GM21786 (cell line): ENCODE results near the gene SRSF4.

ENCODE experiments used
- ATAC-seq: cut with Tn5 transposase; IDR thresholded peaks from one replicate; pipeline ENCODE4 v1.9.1; 2021; ENCODE audit not compliant: unreplicated experiment

SRSF4 gene

GRCh38 chr1:29099286-29099685 is 82.4 kb downstream of the SRSF4 start:
- ATAC-seq, result no peak
